GM18520 (cell line): ENCODE data around the gene EXOG.

ENCODE experiments used
- ATAC-seq: cut with Tn5 transposase; IDR thresholded peaks from one replicate; pipeline ENCODE4 v1.9.1; 2021; ENCODE audit not compliant: unreplicated experiment

The EXOG gene

DNA sequence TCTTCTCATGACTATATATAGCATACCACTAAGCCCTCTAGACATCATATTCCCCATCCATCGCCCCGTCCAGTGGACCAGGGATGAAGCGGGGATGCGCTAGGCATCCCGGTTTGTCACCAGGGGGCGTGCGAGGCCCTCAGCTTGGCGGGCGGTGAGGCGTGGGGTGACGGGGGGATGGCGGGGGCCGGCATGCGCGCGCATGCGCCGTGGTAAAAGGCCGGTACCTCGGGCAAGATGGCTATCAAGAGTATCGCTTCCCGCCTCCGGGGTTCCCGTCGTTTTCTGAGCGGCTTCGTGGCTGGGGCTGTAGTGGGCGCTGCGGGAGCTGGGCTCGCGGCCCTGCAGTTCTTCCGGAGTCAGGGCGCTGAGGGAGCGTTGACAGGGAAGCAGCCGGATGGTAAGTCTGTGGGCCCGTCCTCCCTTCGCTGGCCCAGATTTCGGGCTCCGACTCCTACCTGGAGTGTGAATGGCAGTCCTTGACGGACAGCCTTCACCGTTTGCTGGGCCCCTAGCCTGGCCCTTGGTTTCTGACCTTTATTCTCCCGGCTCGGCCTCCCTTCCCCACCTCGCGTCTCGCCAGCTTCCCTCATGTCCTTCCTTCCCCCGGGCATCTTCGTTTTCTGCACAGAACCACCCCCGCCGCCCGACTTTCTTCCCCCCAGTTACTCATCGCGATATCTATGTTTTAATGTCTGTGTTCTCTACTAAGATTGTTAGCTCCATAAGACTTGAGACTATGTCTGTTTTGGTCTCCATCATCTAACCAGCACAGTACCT, at the start of gene EXOG:
Gene EXOG, plus strand, starts transcription at position 210 of the 780 bp plus-strand sequence. Its CDS starts 28 bp downstream, at position 238.
- peak; percentile 68 for ATAC-seq

DNA sequence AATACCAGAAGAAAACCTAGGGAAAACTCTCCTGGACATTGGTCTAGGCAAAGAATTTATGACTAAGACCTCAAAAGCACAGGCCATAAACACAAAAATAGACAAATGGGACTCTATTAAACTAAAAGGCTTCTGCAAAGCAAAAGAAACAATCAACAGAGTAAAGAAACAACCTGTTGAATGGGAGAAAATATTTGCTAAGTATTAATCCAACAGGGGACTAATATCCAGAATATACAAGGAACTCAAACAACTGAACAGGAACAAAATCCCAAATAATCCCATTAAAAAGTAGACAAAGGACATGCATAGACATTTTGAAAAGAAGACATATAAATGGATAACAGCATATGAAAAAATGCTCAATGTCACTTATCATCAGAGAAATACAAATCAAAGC, 49.3 kb upstream of the EXOG start:
- no peak for ATAC-seq

GRCh38 chr3:38450853-38451252, 45.3 kb upstream of the EXOG start:
- ATAC-seq, result no peak

DNA sequence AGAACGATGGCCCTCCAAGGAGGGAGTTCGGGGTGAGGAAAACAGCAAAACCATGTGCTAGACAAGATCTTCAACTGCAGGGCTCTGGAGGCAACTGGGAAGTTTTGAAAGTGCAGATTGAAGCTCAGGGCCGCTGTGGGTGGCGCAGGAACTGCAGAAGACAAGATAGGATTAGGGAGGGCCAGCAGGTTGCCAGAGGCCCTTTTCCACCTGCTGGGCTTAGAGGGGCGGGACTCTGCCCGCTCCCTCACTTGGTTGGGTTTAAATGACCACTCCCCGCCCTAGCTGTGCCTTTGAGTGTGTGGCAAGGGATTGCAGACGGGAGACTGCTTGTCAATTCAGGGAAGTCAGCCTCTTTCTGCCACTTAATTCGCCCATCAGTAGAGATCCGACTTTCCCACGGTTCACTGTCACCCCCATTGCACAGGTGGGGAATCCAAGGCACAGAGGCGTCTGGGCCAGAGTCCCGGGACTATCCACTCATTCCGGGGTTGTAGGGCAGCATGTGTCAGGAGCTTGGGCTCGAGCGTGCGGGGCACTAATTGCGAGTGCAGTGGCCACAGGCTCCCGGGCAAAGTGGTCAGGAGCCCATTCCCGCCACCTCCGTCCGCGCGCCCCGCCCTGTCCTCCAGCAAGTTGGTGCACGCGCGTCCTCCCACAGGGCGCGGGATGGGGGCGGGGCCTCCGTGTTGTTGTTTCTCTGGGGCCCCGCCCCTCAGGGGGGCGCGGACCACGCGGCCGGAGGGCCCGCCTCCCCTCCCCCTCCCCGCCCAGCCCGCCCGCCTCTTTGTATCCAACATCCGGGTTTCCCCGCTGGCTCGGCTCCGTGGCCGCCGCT, 42.8 kb upstream of the EXOG start, which contains the start of gene ACVR2B:
Gene ACVR2B, plus strand, starts transcription at position 816 of the 838 bp plus-strand sequence. CDS start 433 bp downstream, outside the sequence.
- ATAC-seq, result no peak

DNA sequence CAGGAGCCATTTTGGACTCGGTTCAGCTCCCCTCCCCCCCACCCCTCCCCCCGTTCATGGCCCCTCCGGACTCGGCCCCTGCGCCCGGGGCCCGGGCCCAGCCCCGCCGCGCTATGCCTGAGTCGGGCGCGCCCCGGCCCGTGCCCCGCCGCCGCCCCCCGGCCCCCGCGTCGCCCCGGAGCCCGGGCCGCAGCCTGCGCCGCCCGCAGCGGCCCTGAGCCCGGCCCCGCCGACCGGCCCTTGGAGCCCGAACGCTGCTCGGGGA, 42.3 kb upstream of the EXOG start:
- no peak for ATAC-seq

- ATAC-seq, result no peak
Measured at GRCh38 chr3:38454178-38454883, 41.8 kb upstream of the EXOG start.

DNA sequence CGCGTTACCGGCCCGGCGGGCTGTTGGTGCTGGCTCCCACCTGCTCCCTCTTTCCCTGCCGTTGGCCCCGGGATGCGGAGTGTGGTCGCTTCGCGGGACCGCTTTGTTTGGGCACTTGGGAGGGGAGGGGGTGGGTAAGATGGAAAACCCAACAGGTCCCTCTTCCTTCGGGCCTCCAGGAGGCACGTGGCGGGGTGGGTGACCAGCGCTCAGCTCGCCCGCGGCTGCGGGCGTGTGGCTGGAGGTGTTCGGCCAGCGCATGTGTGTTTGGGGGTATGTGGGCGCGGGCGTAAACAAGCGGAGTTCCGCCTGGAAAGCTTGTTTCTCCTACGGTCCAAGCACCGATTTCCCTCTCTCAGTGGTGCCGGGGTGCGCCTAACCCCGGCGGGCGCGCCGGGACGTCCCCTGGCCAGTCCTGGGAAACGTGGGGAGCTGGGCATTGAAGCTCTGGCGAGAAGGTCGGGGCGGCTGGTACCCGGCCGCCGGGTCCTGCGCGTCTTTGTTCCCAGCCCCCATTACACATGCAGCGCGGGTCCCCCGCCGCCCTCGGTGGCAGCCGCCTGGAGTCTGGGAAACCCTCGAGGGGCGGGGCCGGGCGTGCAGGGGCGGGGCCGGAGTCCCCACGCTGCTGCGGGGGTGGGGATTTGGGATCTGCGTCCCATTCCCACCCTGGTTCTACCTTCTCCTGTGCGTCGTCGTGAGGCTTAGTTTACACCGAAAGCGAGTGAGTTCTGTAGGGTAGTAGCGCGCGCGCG, 41.1 kb upstream of the EXOG start:
- ATAC-seq, result no peak

- no peak for ATAC-seq
Measured at GRCh38 chr3:38455639-38456430, 40.3 kb upstream of the EXOG start.

DNA sequence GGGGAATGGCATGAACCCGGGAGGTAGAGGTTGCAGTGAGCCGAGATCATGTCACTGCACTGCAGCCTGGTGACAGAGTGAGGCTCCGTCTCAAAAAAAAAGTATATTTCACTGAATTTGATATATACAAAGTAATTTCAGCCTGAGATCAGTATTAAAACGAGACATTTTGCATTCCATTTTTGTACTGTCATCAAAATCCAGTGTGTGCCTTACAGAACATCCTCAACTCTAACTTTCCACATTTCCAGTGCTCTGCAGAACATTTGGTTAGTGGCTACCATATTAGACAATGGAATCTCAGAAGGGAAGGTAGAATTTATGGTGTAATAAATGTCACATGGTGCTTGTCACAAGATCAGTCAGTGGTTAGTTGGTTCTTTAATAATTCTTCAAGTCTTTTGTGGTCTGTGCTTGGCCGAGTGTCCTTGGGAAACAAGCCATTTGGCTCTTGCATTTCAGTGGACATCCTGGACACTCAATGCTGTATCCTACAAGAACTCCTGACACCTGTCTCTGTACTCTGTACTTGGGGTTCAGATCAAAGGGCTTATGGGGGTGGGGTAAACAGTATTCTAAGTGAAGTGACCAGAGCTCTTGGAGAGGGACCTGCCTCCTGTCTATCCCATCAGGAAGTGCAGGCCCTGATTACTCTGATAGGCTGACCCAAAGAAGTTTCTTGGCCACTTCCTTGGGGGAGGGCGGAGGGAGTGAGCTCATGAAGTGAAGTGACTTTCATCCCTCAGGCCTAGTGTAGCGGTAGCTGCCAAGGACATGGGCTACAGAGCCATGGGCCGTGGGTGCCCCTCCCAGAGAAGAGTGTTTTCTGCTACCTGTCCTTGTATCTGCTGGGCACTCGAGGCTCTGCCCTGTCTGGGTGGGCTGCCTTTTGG, 38.8 kb upstream of the EXOG start:
- no peak for ATAC-seq

GRCh38 chr3:38458796-38459498, 37.2 kb upstream of the EXOG start:
- no peak for ATAC-seq

- ATAC-seq, result no peak
Measured at GRCh38 chr3:38459499-38460048, 36.6 kb upstream of the EXOG start.

DNA sequence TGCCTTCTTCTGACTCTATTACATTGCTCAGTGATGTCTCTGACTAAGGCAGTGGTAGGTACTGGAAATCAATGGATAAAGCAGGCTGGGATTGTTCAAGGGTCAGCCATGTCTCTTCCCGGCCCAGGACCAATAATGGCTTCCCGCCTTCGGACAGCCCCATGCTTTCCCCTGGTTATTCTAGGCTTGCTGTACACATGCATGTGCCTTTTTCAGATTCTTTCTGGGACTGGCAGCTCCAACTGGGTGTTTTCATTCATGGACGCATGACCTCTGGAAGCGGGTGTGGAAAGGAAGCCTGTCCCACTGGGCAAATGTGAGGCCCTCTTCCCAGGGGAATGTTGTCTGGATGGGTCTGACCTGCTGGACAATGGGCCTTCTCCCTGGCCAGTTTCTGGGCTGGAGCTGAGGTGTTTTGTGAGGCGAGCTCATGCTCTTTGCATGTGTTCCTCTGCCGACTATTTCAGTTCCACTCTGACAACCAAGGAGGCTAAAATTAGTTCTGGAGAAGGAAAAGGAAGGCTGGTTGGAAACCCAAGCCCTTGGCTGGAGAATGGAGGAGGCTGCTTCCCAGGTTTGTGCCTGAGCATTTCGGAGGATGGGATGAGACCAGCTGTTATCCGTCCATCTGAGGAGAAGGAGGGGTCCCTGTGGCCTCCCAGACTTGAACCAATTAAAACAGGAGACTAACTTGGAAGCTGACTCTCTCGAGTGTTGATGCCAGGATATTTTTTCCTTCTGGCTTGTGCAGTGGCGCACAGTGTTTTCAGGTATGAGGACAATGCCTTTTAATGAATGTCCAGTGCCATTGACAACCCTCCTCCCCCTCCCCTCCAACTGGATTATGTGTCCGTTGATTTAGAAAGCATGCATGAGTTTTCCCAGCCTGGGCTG, 35.5 kb upstream of the EXOG start:
- no peak for ATAC-seq

DNA sequence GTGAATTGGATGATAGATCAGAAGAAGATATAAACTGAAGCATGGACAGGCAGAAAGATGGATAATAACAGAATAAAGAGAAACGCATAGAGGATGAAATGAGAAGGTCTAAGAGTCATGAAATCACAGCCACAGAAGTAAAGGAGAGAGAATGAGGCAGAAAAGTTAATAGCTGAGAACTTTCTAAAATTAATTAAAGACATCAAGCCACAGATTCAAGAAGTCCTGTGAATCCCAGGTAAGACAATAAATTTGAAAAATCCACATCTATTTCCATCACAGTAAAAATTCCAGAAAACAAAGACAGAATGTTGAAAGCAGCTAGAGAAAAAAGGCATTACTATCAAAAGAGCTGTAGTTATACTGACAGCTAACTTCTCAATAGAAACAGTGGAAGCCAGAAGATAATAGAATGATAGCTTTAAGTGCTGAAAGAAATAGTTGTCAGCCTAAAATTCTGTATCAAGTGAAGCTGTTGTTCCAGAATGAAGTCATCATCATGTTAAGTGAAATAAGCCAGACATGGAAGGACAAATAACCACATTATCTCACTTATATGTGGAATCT, 30.5 kb upstream of the EXOG start:
- no peak for ATAC-seq

GRCh38 chr3:38468765-38469164, 27.4 kb upstream of the EXOG start:
- ATAC-seq, result no peak

- no peak for ATAC-seq
Measured at GRCh38 chr3:38469852-38470251, 26.3 kb upstream of the EXOG start.

DNA sequence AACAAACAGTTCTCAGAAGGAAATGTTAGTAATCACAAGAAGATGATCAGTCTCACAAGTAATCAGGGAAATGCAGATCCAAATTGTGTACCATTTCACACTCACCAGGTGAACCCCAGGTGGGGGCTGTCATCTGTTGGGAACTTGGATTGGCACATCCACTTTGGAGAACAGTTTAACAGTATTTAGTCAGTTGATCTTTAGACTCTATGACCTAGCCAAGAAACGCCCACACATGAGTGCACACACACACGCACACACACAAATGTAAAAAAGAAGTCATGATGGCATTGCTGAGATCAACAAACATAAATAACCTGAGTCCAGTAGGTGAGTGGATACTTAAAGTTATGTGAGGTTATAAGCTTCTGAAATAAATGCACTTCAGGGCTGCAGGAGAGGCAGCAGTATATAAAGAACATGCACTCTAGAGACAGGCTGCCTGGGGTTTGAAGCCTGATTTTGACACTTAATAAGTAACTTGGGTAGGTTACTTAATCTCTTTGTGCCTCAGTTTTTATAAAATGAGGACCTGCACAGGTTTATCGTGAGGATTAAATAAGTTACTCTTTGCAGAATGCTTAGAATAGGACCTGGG, 24.8 kb upstream of the EXOG start:
- no peak for ATAC-seq

GRCh38 chr3:38472342-38472741, 23.8 kb upstream of the EXOG start:
- ATAC-seq, result no peak
